Ishikawa (cell line): ENCODE results near the gene B4GALNT3.

Source experiments
- EP300 ChIP-seq: IDR thresholded peaks from 2 replicates; pipeline ENCODE4 v1.6.1; 2012; ENCODE audit warnings: borderline replicate concordance
- NFIC ChIP-seq: IDR thresholded peaks from 2 replicates; pipeline ENCODE4 v1.6.1; 2012
- RAD21 ChIP-seq: IDR thresholded peaks from 2 replicates; pipeline ENCODE4 v1.6.1; 2012; ENCODE audit warnings: low read depth
- REST ChIP-seq: IDR thresholded peaks from 2 replicates; pipeline ENCODE4 v1.6.1; 2012; ENCODE audit warnings: low read depth, mild to moderate bottlenecking
- TAF1 ChIP-seq: IDR thresholded peaks from 2 replicates; pipeline ENCODE4 v1.6.1; 2012; ENCODE audit warnings: low read depth, mild to moderate bottlenecking
- TCF12 ChIP-seq: IDR thresholded peaks from 2 replicates; pipeline ENCODE4 v1.6.1; 2012; ENCODE audit warnings: low read depth
- ZBTB7A ChIP-seq: IDR thresholded peaks from 2 replicates; pipeline ENCODE4 v1.6.1; 2012; ENCODE audit warnings: low read depth

GRCh38 chr12:565589-566105, 105.9 kb downstream of the B4GALNT3 start:
- TF ChIP-seq TCF12 (no peak), RAD21 (no peak), EP300 (no peak), TAF1 (no peak), NFIC (no peak), ZBTB7A (no peak), REST (no peak)
